ENCODE data around the gene CRYM.
A peak's percentile ranks its signal among the peaks of the same experiment; 100 is the strongest.
"Not testable (repeated sequence)": the region's sequence is repeated elsewhere in the genome, so short reads cannot be mapped to it uniquely, and the experiment has no call there.

Gene CRYM

DNA sequence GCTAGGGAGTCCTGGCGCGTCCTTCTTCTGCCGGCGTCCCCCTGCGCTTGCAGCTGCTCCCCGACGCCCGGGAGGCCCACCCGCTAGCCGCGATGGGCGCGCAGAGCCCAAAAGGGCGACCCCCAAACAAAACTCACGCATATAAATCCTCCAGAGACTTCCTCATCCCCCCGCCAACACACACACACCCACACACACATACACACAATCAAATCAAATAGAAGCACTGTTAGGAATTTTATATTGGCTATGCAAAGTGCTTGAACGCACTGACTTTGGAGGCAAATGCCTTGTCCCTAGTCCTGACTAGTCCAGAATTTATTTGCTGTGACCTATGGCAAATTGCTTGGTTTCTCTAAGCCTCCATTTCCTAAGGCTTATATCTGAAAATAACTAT lies 23.8 kb upstream of the CRYM start:
- Histone ChIP-seq H3K9ac (ENCODE audit: low read length) (no peak overlapping the region), H3K27ac (ENCODE audit: low read depth, low read length) (peak overlapping the region; percentile 2), H3K9me3 (ENCODE audit: low read length) (no peaks in the 10 kb centered on the region), H3K36me3 (ENCODE audit: insufficient read depth, low read length) (no peaks in the 10 kb centered on the region), H3K27me3 (ENCODE audit: control insufficient read depth in 1 of 2, insufficient read depth in 2 of 2, low read length in 2 of 2) (no peaks in the 10 kb centered on the region), H3K4me3 (ENCODE audit: low read depth in 1 of 2, low read length in 2 of 2) (peak overlapping the region; percentile 56 to 75), H3K4me1 (ENCODE audit: insufficient read depth, low read length) (peaks cover 3% of the 10 kb centered on the region)

DNA sequence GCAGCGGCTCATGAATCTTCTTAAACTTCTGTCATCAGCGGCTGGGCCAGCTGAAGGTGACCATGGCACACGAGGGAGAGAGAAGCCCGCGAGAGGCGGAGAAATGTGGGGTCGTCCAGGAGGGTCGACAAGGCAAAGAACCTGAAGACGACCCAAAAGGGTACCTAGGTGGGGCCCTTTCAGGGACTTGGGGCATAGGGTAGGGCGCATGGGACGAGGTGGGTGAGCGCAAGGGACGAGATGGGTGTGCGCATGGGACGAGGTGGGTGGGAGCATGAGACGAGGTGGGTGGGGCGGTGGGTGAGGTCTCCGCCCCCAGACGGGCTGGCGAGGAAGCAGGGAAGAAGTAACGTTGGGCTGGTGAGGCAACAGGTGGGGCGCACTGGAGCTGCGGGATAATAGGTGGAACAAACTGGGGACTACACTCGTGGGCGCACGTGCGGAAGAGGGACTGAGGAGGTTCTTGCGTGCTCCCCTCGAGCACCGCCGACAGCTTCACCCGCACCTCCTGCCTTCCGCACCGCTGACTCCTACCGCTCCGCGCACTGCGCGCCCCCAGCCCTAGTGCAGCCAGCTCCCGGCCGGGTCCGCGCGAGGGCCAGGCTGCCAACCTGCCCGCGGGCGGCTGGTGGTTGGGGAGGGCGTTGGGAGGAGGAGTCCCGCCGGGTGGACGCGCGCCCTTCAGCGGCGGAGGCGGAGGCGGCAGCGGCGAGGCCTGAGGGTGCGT lies 23.2 kb upstream of the CRYM start:
- Histone ChIP-seq H3K27me3 (ENCODE audit: control insufficient read depth in 1 of 2, insufficient read depth in 2 of 2, low read length in 2 of 2) (no peaks in the 10 kb centered on the region), H3K4me1 (ENCODE audit: insufficient read depth, low read length) (peaks cover 3% of the 10 kb centered on the region), H3K36me3 (ENCODE audit: insufficient read depth, low read length) (no peaks in the 10 kb centered on the region), H3K27ac (ENCODE audit: low read depth, low read length) (peak overlapping the region; percentile 59), H3K9me3 (ENCODE audit: low read length) (no peaks in the 10 kb centered on the region), H3K4me3 (ENCODE audit: low read depth in 1 of 2, low read length in 2 of 2) (peak overlapping the region; percentile 56 to 75), H3K9ac (ENCODE audit: low read length) (peak overlapping the region; percentile 24)

DNA sequence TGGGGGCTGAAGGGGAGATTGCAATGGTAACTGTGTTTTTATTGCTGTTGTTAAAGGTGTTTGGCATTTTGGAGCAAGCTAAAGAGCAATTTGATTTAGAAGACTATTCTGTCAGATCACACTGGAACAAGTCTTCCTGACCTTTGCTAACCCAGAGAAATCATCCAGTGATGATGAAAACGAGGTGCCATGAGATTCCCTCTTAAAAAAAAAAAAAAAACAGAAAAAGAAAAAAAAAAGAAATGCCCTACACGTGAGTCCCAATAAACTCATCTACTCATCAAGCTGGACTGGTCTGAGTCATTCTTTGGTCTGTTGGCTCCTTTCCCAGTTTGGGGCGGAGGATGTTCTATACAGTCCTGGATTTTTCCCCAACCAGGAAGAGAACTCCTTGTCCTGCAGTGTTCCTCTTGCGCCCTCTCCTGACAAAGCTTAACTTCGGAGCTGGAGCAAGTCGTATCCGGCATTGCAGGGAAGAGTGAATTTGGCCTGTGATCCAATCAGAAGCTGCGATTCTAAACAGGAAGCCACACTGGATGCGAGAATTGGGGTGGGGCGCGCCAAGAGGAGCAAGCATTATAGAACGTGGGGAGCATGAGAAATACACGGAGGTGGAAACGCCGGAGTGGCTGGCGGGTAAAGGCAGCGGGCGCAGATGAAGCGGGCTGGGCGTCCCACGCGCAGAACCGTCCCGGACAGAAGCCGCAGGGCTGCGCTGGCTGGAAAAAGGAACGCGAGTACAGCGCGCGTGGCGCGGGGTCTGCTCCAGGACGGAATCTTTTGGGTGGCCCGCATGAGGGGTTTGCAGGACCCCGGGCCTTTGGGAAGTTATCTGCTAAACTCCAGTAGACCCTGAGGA lies 22.4 kb upstream of the CRYM start:
- Histone ChIP-seq H3K4me3 (ENCODE audit: low read depth in 1 of 2, low read length in 2 of 2) (peak overlapping the region; percentile 56 to 75), H3K4me1 (ENCODE audit: insufficient read depth, low read length) (peaks cover 3% of the 10 kb centered on the region), H3K9me3 (ENCODE audit: low read length) (no peaks in the 10 kb centered on the region), H3K36me3 (ENCODE audit: insufficient read depth, low read length) (no peaks in the 10 kb centered on the region), H3K27me3 (ENCODE audit: control insufficient read depth in 1 of 2, insufficient read depth in 2 of 2, low read length in 2 of 2) (no peaks in the 10 kb centered on the region), H3K27ac (ENCODE audit: low read depth, low read length) (peak overlapping the region; percentile 59), H3K9ac (ENCODE audit: low read length) (peak overlapping the region; percentile 24)

DNA sequence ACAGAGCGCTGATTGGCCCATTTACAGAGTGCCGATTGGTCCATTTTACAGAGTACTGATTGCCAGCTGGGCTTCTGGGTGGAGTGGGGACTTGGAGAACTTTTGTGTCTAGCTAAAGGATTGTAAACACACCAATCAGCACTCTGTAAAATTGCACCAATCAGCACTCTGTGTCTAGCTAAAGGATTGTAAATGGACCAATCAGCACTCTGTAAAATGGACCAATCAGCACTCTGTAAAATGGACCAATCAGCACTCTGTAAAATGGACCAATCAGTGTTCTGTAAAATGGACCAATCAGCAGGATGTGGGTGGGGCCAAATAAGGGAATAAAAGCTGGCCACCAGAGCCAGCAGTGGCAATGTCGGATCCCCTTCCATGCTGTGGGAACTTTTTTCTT lies 11.7 kb upstream of the CRYM start:
- H3K4me1 ChIP-seq (ENCODE audit: insufficient read depth, low read length); H3K4me3 ChIP-seq (ENCODE audit: low read depth in 1 of 2, low read length in 2 of 2); H3K9ac ChIP-seq (ENCODE audit: low read length); H3K27me3 ChIP-seq (ENCODE audit: control insufficient read depth in 1 of 2, insufficient read depth in 2 of 2, low read length in 2 of 2); H3K9me3 ChIP-seq (ENCODE audit: low read length); H3K36me3 ChIP-seq (ENCODE audit: insufficient read depth, low read length); H3K27ac ChIP-seq (ENCODE audit: low read depth, low read length): not testable (repeated sequence)

DNA sequence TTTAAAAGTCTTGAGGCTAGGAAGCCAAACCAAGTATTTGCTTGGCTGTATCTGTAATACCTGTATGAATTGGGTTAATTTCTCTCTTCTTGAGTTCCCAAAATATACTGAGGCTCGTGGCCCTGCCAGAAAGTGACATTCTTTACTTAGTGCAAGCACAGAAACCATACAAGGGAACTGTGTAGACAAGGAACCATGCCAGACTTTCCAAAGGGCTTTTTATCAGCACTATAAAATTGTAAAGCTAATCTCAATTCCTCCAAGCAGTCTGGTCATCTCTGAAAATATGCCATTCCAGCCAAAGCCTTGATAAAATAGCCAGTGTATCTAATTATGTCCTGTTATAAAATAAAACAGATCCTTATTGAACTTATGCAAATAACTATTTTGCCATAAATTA lies 7.2 kb upstream of the CRYM start:
- H3K9me3 ChIP-seq (ENCODE audit: low read length), result no peaks in the 10 kb centered on the region
- no peaks in the 10 kb centered on the region for H3K36me3 ChIP-seq (ENCODE audit: insufficient read depth, low read length)
- H3K27me3 ChIP-seq (ENCODE audit: control insufficient read depth in 1 of 2, insufficient read depth in 2 of 2, low read length in 2 of 2), result no peaks in the 10 kb centered on the region
- H3K4me3 ChIP-seq (ENCODE audit: low read depth in 1 of 2, low read length in 2 of 2), result no peak overlapping the region
- peaks cover 4% of the 10 kb centered on the region for H3K4me1 ChIP-seq (ENCODE audit: insufficient read depth, low read length)
- H3K27ac ChIP-seq (ENCODE audit: low read depth, low read length), result no peak overlapping the region
- H3K9ac ChIP-seq (ENCODE audit: low read length), result no peak overlapping the region

DNA sequence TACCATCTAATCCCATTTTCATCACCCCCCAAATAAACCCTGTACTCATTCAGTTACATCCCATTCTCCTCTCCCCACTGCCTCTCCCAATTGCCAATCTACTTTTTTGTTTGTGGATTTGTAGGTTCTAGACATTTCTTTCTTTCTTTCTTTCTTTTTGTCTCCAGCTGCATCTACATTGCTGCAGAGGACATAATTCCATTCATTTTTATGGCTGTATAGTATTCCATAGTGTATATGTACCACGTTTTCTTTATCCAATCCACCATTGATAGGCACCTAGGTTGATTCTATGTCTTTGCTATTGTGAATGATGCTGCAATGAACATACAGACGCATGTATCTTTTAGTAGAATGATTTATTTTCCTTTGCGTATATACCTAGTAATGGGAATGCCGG lies 6.3 kb upstream of the CRYM start:
- no peak overlapping the region for H3K9ac ChIP-seq (ENCODE audit: low read length)
- H3K4me3 ChIP-seq (ENCODE audit: low read depth in 1 of 2, low read length in 2 of 2), result no peak overlapping the region
- no peak overlapping the region for H3K27ac ChIP-seq (ENCODE audit: low read depth, low read length)
- H3K27me3 ChIP-seq (ENCODE audit: control insufficient read depth in 1 of 2, insufficient read depth in 2 of 2, low read length in 2 of 2), result no peaks in the 10 kb centered on the region
- no peaks in the 10 kb centered on the region for H3K36me3 ChIP-seq (ENCODE audit: insufficient read depth, low read length)
- no peaks in the 10 kb centered on the region for H3K9me3 ChIP-seq (ENCODE audit: low read length)
- peaks cover 4% of the 10 kb centered on the region for H3K4me1 ChIP-seq (ENCODE audit: insufficient read depth, low read length)

DNA sequence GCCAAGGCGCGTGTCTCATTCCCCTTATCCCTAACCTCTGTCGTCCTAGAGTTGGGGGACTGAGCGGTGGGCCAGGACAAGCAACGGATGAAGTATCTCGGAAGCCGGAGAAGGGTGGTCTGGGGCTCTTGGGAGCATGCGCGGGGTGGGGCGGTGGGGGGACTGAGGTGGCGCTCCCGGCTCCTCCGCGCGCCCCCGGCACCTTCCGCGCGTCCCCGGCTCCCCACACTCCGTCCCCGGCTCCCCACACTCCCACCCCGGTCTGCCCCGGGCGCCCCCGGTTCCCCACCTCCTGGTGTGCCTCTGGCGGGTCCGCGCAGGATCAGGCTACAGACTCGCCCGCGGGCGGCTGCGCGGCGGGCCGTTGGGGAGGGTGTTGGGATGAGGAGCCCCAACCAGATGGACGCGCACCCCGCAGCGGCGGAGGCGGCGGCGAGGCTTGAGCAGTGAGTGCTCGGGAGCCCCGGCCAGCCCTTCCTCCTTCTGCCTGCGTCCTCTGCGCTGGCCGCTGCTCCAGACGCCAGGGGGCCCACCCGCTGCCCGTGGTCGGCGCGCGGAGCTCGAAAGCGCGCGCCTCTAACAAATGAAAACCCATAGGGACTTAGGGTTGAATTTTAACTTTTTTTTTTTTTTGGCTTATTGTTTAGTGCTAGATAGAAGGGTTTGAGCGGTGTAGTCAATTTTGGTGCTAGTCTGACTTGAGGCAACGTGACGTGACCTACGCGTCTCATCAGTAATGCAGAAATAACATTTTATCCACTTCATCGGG lies 5.6 kb upstream of the CRYM start:
- Histone ChIP-seq H3K36me3 (ENCODE audit: insufficient read depth, low read length) (no peaks in the 10 kb centered on the region), H3K4me3 (ENCODE audit: low read depth in 1 of 2, low read length in 2 of 2) (peak overlapping the region in 1 of 2 donors; percentile 23), H3K4me1 (ENCODE audit: insufficient read depth, low read length) (peaks cover 4% of the 10 kb centered on the region), H3K9me3 (ENCODE audit: low read length) (no peaks in the 10 kb centered on the region), H3K27me3 (ENCODE audit: control insufficient read depth in 1 of 2, insufficient read depth in 2 of 2, low read length in 2 of 2) (no peaks in the 10 kb centered on the region), H3K27ac (ENCODE audit: low read depth, low read length) (no peak overlapping the region), H3K9ac (ENCODE audit: low read length) (no peak overlapping the region)

DNA sequence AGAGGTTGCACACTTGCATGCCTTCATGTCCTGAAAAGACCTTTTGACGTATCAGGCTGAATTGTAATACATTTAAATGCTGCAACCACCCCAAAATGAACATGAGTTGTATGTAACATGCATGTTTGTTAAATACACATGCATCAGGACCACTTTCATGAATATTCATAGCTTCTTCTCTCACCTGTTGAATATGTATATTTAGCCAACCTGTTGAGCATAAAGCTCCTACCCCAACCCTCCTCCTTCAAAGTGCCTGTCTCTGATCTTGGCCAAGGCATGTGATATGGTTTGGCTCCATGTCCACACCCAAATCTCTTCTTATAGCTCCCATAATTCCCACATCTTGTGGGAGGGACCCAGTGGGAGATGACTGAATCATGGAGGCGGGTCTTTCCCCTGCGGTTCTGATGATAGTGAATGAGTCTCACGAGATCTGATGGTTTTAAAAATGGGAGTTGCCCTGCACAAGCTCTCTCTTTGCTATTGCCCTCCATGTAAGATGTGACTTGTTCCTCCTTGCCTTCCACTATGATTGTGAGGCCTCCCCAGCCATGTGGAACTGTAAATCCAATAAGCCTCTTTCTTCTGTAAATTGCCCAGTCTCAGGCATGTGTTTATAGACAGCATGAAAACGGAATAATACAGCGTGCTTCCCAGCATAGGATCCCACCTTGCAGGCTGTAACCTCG lies 3.8 kb upstream of the CRYM start:
- Histone ChIP-seq H3K36me3 (ENCODE audit: insufficient read depth, low read length) (no peaks in the 10 kb centered on the region), H3K27ac (ENCODE audit: low read depth, low read length) (no peak overlapping the region), H3K9me3 (ENCODE audit: low read length) (no peaks in the 10 kb centered on the region), H3K9ac (ENCODE audit: low read length) (no peak overlapping the region), H3K4me3 (ENCODE audit: low read depth in 1 of 2, low read length in 2 of 2) (no peak overlapping the region), H3K27me3 (ENCODE audit: control insufficient read depth in 1 of 2, insufficient read depth in 2 of 2, low read length in 2 of 2) (no peaks in the 10 kb centered on the region), H3K4me1 (ENCODE audit: insufficient read depth, low read length) (peaks cover 10% of the 10 kb centered on the region)

DNA sequence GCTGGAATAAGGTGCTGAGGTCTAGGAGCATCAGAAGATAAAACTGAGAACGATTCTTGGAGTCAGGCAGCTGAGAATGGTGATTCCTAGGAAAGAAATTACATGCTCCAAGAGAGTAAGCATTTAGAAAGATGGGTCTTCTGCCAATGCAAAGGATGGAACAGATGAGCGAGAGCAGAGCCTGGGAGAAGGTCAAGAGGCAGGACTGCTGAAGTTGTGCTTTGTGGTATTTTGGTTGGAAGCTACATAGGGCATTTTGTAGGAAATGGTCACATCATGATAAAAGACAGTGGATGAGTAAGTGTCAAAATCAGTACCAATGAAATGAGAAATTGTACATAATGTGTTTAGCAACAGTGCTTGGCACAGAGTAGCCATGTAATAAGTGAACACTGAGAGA lies 1.4 kb upstream of the CRYM start:
- no peaks in the 10 kb centered on the region for H3K36me3 ChIP-seq (ENCODE audit: insufficient read depth, low read length)
- H3K9me3 ChIP-seq (ENCODE audit: low read length), result no peaks in the 10 kb centered on the region
- H3K4me3 ChIP-seq (ENCODE audit: low read depth in 1 of 2, low read length in 2 of 2), result no peak overlapping the region
- no peak overlapping the region for H3K9ac ChIP-seq (ENCODE audit: low read length)
- H3K27me3 ChIP-seq (ENCODE audit: control insufficient read depth in 1 of 2, insufficient read depth in 2 of 2, low read length in 2 of 2), result no peaks in the 10 kb centered on the region
- H3K27ac ChIP-seq (ENCODE audit: low read depth, low read length), result no peak overlapping the region
- peaks cover 10% of the 10 kb centered on the region for H3K4me1 ChIP-seq (ENCODE audit: insufficient read depth, low read length)

DNA sequence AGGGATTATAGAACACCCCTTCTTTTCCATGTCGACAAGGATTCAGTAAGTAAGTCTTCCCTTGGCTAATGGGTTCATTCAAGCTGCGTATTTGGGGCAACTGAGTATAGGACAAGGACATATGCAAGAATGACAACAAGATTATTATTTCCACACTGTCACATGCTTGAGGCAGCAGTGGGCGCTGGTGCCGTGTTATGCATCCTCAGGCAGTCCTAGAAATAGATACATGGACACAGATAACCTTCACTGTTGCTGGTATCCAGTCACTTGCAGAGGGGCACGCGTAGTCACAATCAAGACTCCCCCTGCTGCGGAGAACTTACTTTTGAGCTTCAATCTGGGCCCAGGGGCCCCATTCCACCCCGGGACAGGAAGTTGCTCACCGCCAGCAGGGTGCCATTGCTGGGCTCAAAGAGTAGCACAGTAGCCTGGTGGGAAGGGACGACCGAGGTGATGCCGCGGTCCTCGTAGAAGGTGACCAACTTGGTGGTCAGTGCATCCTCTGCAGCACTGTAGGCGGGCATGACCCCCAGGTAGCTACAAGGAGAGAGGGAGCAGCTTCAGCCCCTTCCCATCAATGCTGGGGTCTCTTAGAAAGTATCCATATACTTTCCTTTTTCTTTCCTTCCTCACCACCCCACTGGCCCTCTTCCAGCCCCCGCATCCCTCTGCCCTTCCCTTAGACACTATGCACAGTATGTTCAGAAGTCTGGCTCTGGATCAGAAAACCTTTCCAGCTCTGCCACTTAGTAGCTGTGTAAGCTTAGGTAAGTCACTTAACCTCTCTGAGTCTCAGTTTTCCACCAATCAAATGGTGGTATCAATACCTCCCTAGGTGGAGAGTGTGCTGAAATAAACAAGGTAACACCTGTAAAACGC lies 804 bp downstream of the CRYM start:
- no peaks in the 10 kb centered on the region for H3K9me3 ChIP-seq (ENCODE audit: low read length)
- no peak overlapping the region for H3K9ac ChIP-seq (ENCODE audit: low read length)
- H3K27ac ChIP-seq (ENCODE audit: low read depth, low read length), result no peak overlapping the region
- peak overlapping the region in 1 of 2 donors; percentile 66 for H3K4me3 ChIP-seq (ENCODE audit: low read depth in 1 of 2, low read length in 2 of 2)
- peaks cover 6% of the 10 kb centered on the region for H3K4me1 ChIP-seq (ENCODE audit: insufficient read depth, low read length)
- H3K27me3 ChIP-seq (ENCODE audit: control insufficient read depth in 1 of 2, insufficient read depth in 2 of 2, low read length in 2 of 2), result no peaks in the 10 kb centered on the region
- no peaks in the 10 kb centered on the region for H3K36me3 ChIP-seq (ENCODE audit: insufficient read depth, low read length)
